HG03175 (cell line): ENCODE data around the gene GBX2.

Experiments used
- ATAC-seq: cut with Tn5 transposase; IDR thresholded peaks from one replicate; pipeline ENCODE4 v1.9.1; 2021; ENCODE audit warnings: mild to moderate bottlenecking, moderate library complexity; ENCODE audit not compliant: unreplicated experiment

The GBX2 gene

GRCh38 chr2:236169741-236170589 is 1.8 kb upstream of the GBX2 start:
- no peak for ATAC-seq

DNA sequence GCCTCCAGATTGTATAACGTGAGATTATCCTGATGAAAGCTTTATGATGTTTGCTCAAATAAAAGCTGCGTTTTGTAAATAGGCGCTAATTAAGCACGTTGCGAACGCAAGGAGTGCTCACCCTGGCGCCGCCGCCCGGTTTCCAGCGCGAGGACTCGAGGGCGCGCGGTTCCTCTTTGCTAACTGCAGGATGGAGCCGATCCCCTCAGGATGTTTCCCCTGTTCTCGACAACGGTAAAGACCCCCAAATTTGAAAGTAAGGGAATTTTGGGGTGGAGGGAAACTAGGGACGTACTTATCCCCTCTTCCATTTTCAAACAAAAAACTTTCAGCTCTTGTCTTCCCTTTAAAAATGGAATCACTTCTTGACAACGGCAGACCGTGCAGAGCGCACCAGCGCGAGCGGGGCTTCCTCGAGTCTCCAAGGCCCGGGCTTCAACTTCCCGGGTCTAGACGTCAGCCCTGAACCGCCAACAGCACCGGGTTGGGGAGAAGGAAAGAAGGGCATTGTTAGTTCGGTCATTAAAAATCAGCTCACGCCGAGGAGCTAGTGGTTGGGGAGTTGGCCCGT is 1.1 kb upstream of the GBX2 start:
- ATAC-seq, result no peak

- no peak for ATAC-seq
These were observed 683 bp downstream of the GBX2 start for GRCh38 chr2:236167297-236168109.

- ATAC-seq, result no peak
These were observed 1.3 kb downstream of the GBX2 start for GRCh38 chr2:236166796-236167296.

- no peak for ATAC-seq
These were observed 2.1 kb downstream of the GBX2 start for GRCh38 chr2:236165842-236166795.

GRCh38 chr2:236164925-236165841 is 3.0 kb downstream of the GBX2 start:
- no peak for ATAC-seq

GRCh38 chr2:236164201-236164924 is 3.8 kb downstream of the GBX2 start:
- no peak for ATAC-seq

DNA sequence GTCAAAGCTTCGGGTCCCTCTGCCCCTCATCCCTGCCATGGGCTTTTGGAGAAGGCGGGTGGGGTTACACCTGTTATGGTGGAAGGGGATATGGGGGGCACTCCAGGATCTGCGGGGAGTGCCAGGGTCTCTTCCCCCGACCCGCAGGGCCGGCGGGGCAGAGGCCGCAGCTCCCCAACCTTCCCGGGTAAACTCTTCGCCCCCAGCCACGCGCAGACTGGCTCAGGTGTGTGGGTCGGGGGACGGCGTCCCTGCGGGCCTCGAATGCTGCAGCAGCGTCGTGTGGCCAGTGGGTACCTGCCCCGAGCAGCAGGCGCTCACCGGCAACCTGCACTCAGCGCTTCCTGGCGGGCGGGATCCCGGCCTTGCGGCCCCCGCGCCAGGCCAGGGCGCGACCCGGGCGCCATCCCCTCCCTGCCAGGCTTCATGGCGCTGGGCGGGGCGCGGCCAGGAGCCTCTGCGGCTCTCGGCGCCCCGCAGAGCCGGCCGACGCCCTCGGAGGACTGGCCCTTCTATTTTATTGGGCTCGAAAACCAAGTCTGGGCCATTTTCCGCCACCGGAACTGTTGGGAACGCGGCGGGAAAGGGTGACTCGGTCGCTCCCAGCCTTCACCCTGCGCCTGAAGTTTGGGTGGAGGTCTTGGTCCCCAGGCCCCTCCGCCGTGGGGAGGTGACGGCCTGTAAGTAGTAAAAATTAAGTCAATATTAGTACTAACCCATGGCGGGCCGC is 4.5 kb downstream of the GBX2 start:
- ATAC-seq, result no peak

- no peak for ATAC-seq
These were observed 5.2 kb downstream of the GBX2 start for GRCh38 chr2:236162882-236163470.

DNA sequence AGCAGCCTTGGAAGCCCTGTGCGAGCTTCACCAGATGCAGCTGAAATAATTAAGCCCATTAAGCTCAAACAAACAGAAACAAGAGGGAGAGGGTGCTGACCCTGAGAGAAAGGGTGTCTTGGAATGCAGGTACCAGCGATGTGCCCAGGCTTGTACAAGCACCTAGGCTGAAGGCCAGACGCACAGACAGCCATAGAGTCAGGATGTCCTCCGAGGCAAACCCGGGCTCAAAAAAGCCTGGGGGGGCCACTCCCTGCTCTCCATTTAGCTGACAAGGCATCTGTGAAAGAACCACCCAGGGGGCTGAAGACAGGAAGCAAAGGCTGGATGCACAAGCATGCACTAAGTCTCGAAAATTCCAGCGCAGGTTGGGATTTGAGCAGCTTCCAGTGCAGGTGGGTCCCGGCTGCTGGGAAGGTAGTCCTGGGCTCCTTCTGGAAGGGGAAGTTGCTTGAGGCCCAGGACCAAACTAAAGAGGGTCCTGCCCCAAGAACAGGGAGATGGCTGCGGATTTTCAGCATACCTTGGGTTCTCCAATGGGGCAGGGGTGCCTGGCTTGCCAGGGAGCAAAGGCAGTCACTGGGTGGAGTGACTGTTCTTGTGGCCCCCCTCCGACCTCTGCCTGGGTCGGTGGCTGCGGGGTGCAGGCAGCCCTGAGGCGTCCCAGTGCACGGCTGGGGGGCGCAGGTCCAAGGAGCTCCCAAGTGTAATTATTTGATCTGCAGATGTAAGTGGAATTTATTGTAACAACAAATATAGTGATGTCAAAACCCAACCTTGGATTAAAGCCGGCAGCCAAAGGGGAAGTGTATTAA is 5.9 kb downstream of the GBX2 start:
- no peak for ATAC-seq

GRCh38 chr2:236161531-236161930 is 6.7 kb downstream of the GBX2 start:
- ATAC-seq, result no peak

GRCh38 chr2:236161082-236161462 is 7.1 kb downstream of the GBX2 start:
- no peak for ATAC-seq

- ATAC-seq, result no peak
These were observed 7.7 kb downstream of the GBX2 start for GRCh38 chr2:236160366-236161081.

GRCh38 chr2:236159778-236160170 is 8.4 kb downstream of the GBX2 start:
- no peak for ATAC-seq

DNA sequence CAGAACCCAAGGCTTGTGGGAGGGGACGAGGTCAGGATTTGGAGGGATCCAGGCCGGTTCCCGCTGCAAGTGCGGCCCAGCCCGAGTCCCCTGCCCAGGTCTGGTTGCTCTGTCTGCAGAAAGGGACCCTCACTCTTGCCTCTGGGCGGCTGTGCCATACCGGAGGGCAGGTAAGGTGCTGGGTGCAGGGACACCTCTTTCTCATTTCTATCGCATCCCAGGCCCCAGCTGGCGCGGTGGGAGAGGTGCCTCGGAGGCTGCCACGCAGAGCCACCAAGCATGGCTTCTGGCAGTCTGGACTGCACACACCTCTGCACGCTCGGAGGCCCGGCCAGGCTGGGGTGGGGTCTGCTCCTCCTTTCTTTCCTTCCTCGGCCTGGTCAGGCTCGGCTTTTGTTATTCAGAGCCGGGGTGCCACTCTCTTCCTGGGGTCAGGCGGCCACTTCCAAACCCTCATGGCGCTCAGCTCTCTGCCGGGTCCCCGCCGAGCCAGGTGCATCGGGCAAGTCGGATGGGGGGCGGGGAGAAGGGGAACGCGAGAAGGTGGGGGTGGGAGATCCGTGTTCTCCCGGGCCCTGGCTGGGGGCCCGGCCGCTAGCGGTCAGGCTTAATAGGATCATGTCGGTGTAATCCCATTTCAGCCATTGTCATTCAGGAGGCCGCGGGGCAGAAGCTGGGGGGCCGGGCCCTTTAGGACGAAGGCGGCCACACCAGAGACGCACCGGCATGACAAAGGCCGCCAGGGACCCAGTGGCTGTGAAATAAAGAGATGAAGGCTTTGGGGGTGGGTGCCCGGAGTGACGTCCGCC is 9.0 kb downstream of the GBX2 start:
- ATAC-seq, result no peak
